PFSK-1 (cell line): ENCODE results near the gene IL4R.

ENCODE experiments used
- POLR2AphosphoS5 ChIP-seq: IDR thresholded peaks from 2 replicates; pipeline ENCODE4 v1.6.1; 2012; ENCODE audit warnings: low read depth, mild to moderate bottlenecking, control low read depth, low read length, moderate library complexity
- TF ChIP-seq, protein P1 (sequence below), 2 experiments: IDR thresholded peaks; 2 replicates each; pipeline versions ENCODE4 v1.6.1 to v1.8.0; 2011 to 2012; ENCODE audit warnings: low read depth in 2 of 2, low read length in 2 of 2, control low read depth in 1 of 2, inconsistent platforms in 1 of 2, mild to moderate bottlenecking in 1 of 2, moderate library complexity in 1 of 2; ENCODE audit not compliant: insufficient read depth in 1 of 2

DNA sequence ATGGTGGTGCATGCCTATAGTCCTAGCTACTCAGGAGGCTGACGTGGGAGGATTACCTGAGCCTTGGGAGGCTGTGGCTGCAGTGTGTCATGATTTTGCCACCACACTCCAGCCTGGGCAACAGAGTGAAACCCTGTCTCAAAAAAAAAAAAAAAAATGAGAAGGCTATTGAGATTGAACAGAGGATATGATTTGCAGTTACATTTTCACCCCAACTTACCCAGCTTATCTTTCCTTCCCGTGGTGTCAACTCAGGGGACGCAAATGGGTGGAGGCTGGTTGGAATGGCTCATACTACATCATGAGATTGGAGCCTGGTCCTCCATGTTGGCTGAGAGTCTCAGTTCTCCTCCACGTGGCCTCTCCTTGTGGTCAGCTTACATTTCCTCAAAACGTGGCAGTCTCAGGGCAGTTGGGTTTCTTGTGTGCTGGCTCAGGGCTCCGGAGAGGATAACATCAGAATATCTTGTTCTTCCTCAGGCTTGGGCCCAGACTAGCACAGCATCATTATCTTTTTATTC lies 28.0 kb upstream of the IL4R start:
- TF ChIP-seq, protein P1, sequence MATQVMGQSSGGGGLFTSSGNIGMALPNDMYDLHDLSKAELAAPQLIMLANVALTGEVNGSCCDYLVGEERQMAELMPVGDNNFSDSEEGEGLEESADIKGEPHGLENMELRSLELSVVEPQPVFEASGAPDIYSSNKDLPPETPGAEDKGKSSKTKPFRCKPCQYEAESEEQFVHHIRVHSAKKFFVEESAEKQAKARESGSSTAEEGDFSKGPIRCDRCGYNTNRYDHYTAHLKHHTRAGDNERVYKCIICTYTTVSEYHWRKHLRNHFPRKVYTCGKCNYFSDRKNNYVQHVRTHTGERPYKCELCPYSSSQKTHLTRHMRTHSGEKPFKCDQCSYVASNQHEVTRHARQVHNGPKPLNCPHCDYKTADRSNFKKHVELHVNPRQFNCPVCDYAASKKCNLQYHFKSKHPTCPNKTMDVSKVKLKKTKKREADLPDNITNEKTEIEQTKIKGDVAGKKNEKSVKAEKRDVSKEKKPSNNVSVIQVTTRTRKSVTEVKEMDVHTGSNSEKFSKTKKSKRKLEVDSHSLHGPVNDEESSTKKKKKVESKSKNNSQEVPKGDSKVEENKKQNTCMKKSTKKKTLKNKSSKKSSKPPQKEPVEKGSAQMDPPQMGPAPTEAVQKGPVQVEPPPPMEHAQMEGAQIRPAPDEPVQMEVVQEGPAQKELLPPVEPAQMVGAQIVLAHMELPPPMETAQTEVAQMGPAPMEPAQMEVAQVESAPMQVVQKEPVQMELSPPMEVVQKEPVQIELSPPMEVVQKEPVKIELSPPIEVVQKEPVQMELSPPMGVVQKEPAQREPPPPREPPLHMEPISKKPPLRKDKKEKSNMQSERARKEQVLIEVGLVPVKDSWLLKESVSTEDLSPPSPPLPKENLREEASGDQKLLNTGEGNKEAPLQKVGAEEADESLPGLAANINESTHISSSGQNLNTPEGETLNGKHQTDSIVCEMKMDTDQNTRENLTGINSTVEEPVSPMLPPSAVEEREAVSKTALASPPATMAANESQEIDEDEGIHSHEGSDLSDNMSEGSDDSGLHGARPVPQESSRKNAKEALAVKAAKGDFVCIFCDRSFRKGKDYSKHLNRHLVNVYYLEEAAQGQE (IDR thresholded peaks at IDR 0.05; ENCODE audit: insufficient read depth in 1 of 2, low read depth in 2 of 2, low read length in 2 of 2): no peak
- no peak for TF ChIP-seq POLR2AphosphoS5
